Neural crest cell (in vitro differentiated cells): ENCODE data around the gene CYBB. TPM values are rescaled to one million over a fixed set of nuclear protein-coding genes. Genes with fewer than 3 reads are reported as not detected.

Experiments
- DNase-seq: peaks from one replicate; pipeline ENCODE4 v3.0.0; 2021; ENCODE audit warnings: low read depth, mixed read lengths, low spot score
- H3K27ac Mint-ChIP-seq: one replicate; pipeline ENCODE4 v1.8.0; 2021; ENCODE audit warnings: mild to moderate bottlenecking, mixed read lengths; ENCODE audit not compliant: unreplicated experiment
- H3K27me3 Mint-ChIP-seq: 2 replicates; pipeline ENCODE4 v1.8.0; 2021; ENCODE audit warnings: low read depth, mild to moderate bottlenecking, mixed read lengths
- H3K36me3 Mint-ChIP-seq: 2 replicates; pipeline ENCODE4 v1.8.0; 2021; ENCODE audit warnings: low read depth, mild to moderate bottlenecking, mixed read lengths
- H3K4me1 Mint-ChIP-seq: 2 replicates; pipeline ENCODE4 v1.8.0; 2021; ENCODE audit warnings: mixed read lengths
- H3K4me3 Mint-ChIP-seq: one replicate; pipeline ENCODE4 v1.8.0; 2021; ENCODE audit warnings: mild to moderate bottlenecking, mixed read lengths
- H3K9me3 Mint-ChIP-seq: 2 replicates; pipeline ENCODE4 v1.8.0; 2021; ENCODE audit warnings: mixed read lengths
- CTCF ChIP-seq: fragments of 200-600 bp; sonication (generic); conservative IDR thresholded peaks from 2 replicates; pipeline ENCODE4 v1.5.0; 2021; ENCODE audit warnings: antibody characterized with exemption, mild to moderate bottlenecking
- total RNA-seq: library from RNA; stranded (reverse); gene quantifications from 2 replicates; pipeline ENCODE4 v1.2.1, GENCODE V29; 2021

CYBB gene
- total RNA-seq, 1 donor from 2014 or later = not detected

GRCh38 chrX:37862851-37863250 lies 83.0 kb downstream of the CYBB start:
- peaks cover 7% of the 10 kb centered on the region for H3K36me3 Mint-ChIP-seq
- no peak overlapping the region for H3K27ac Mint-ChIP-seq
- TF ChIP-seq CTCF = no peak
- no peak for DNase-seq
- H3K4me3 Mint-ChIP-seq = no peak overlapping the region
- H3K27me3 Mint-ChIP-seq = no peaks in the 10 kb centered on the region
- no peaks in the 10 kb centered on the region for H3K4me1 Mint-ChIP-seq
- peaks cover 16% of the 10 kb centered on the region for H3K9me3 Mint-ChIP-seq

Other genes starting within 250 kb of the CYBB start
- gene LANCL3, start 208.4 kb upstream of the CYBB start, total RNA-seq = 0.05 and 0.07 TPM in 2 replicates
- gene XK, start 94.3 kb upstream of the CYBB start, total RNA-seq = 0.12 and 0.20 TPM in 2 replicates
- gene DYNLT3, start 67.5 kb downstream of the CYBB start, total RNA-seq = 6.4 and 7.7 TPM in 2 replicates
- 0.05 TPM in 1 of 2 replicates, not detected in the other for gene SYTL5, start 226.5 kb downstream of the CYBB start, total RNA-seq